ENCODE data around the gene SNRPF. TPM values are rescaled to one million over a fixed set of nuclear protein-coding genes. Genes with fewer than 3 reads are reported as not detected.

Gene SNRPF
- polyA plus RNA-seq, 2 donors, result 43.4 to 100 TPM

DNA sequence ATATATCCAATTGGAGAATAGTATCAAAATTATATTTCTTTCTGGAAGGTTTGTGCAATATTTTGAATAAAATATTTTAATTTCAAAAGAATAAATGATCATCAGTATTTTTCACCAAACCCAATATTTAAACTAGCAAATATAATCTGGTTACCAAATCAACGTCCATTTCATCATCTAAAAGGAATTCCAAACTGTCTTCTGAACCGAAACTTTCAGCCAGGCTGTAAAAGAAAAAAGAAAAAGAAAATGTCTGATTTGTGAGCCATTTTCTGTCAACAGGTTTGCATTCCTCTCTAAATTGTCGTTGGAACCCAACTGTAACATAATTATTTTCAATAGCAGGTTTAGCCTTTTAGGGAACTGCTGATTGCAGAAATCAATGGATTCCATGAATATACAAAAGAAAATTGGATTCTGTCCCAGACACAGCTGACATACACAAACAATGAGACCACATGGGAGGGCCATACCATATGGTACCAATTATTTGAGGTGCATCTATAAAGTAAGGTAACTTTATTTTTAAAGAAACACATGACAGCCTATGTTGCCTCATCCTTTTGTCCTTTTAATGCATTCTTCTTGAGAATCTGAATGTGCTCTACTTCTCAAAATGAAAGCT lies 22.7 kb downstream of the SNRPF start:
- Histone ChIP-seq H3K27me3 (ENCODE audit: control insufficient read depth in 1 of 2, insufficient read depth in 2 of 2, low read length in 2 of 2) (no peaks in the 10 kb centered on the region), H3K9me3 (ENCODE audit: control insufficient read depth in 2 of 2, insufficient read depth in 1 of 2, low read depth in 1 of 2, low read length in 1 of 2) (no peaks in the 10 kb centered on the region)

DNA sequence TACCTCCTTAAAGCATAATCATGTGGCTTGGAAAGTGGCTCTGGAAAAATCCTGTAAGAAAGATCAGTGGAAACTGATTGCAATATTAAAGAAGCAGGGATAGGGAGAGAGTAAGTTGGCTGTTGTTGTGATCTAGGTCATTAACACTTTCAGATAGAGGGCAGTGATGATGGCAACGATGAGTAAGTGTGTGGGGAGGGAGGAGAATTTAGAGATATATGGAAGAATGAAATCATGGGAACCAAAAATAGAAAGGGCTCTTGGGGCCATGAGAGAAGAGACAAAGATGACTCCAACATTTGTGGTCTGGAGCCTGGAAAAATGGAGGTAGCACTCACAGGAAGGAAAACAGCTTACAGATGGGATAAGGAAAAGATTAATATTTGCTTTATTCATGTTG lies 23.3 kb downstream of the SNRPF start:
- Histone ChIP-seq H3K27me3 (ENCODE audit: control insufficient read depth in 1 of 2, insufficient read depth in 2 of 2, low read length in 2 of 2) (no peaks in the 10 kb centered on the region), H3K27ac (ENCODE audit: low read depth in 2 of 2, low read length in 1 of 2) (no peak overlapping the region), H3K36me3 (ENCODE audit: control insufficient read depth in 2 of 2, insufficient read depth in 2 of 2, low read length in 1 of 2) (no peaks in the 10 kb centered on the region), H3K4me3 (ENCODE audit: low read depth in 1 of 2, low read length in 2 of 2) (no peak overlapping the region), H3K4me1 (ENCODE audit: control insufficient read depth in 2 of 2, insufficient read depth in 2 of 2, low read length in 1 of 2) (no peaks in the 10 kb centered on the region), H3K9me3 (ENCODE audit: control insufficient read depth in 2 of 2, insufficient read depth in 1 of 2, low read depth in 1 of 2, low read length in 1 of 2) (no peaks in the 10 kb centered on the region)
- 47 to 56% methylated on average over 1 of the region's 1 CpG for WGBS, 2 donors

More for the DNA sequence above, 22.7 kb downstream of the SNRPF start:
- Histone ChIP-seq H3K4me3 (ENCODE audit: low read depth in 1 of 2, low read length in 2 of 2) (no peak overlapping the region), H3K4me1 (ENCODE audit: control insufficient read depth in 2 of 2, insufficient read depth in 2 of 2, low read length in 1 of 2) (no peaks in the 10 kb centered on the region), H3K27ac (ENCODE audit: low read depth in 2 of 2, low read length in 1 of 2) (no peak overlapping the region), H3K36me3 (ENCODE audit: control insufficient read depth in 2 of 2, insufficient read depth in 2 of 2, low read length in 1 of 2) (no peaks in the 10 kb centered on the region)
- 53 to 62% methylated on average over 3 of the region's 3 CpGs for WGBS, 2 donors

- WGBS, 2 donors, result 82 to 90% methylated on average over 4 of the region's 4 CpGs
- no peak overlapping the region for H3K4me3 ChIP-seq (ENCODE audit: low read depth in 1 of 2, low read length in 2 of 2)
- H3K27ac ChIP-seq (ENCODE audit: low read depth in 2 of 2, low read length in 1 of 2), result no peak overlapping the region
Measured at GRCh38 chr12:95882873-95883272, 24.1 kb downstream of the SNRPF start.

DNA sequence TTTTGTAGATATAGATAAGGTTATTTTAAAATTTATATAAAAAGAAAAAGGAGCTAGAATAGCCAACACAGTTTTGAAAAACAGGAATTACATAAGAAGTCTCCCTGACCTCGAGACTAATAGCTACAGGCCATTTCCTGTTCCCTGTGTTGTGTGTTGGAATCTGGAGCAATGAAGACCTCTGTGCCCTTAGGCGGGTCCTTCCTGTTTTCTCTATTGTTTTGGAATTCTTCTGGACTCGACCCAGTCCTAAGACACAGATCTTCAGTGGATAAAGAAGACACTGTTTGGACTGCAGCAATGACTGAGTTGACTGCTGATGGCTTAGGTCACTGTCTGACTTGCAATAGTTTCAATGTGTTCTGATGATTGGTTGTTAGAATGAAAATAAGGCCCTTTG lies 26.2 kb downstream of the SNRPF start:
- 47 to 53% methylated on average over 3 of the region's 3 CpGs for WGBS, 2 donors
- H3K27me3 ChIP-seq (ENCODE audit: control insufficient read depth in 1 of 2, insufficient read depth in 2 of 2, low read length in 2 of 2), result no peaks in the 10 kb centered on the region
- no peak overlapping the region for H3K27ac ChIP-seq (ENCODE audit: low read depth in 2 of 2, low read length in 1 of 2)

More at GRCh38 chr12:95882873-95883272, 24.1 kb downstream of the SNRPF start:
- H3K9me3 ChIP-seq (ENCODE audit: control insufficient read depth in 2 of 2, insufficient read depth in 1 of 2, low read depth in 1 of 2, low read length in 1 of 2), result no peaks in the 10 kb centered on the region
- H3K4me1 ChIP-seq (ENCODE audit: control insufficient read depth in 2 of 2, insufficient read depth in 2 of 2, low read length in 1 of 2), result no peaks in the 10 kb centered on the region
- H3K36me3 ChIP-seq (ENCODE audit: control insufficient read depth in 2 of 2, insufficient read depth in 2 of 2, low read length in 1 of 2), result no peaks in the 10 kb centered on the region
- H3K27me3 ChIP-seq (ENCODE audit: control insufficient read depth in 1 of 2, insufficient read depth in 2 of 2, low read length in 2 of 2), result no peaks in the 10 kb centered on the region

GRCh38 chr12:95887311-95887710 lies 28.6 kb downstream of the SNRPF start:
- 71 to 76% methylated on average over 5 of the region's 5 CpGs for WGBS, 2 donors
- Histone ChIP-seq H3K4me1 (ENCODE audit: control insufficient read depth in 2 of 2, insufficient read depth in 2 of 2, low read length in 1 of 2) (no peaks in the 10 kb centered on the region), H3K27ac (ENCODE audit: low read depth in 2 of 2, low read length in 1 of 2) (no peak overlapping the region), H3K9me3 (ENCODE audit: control insufficient read depth in 2 of 2, insufficient read depth in 1 of 2, low read depth in 1 of 2, low read length in 1 of 2) (no peaks in the 10 kb centered on the region), H3K4me3 (ENCODE audit: low read depth in 1 of 2, low read length in 2 of 2) (no peak overlapping the region), H3K27me3 (ENCODE audit: control insufficient read depth in 1 of 2, insufficient read depth in 2 of 2, low read length in 2 of 2) (no peaks in the 10 kb centered on the region), H3K36me3 (ENCODE audit: control insufficient read depth in 2 of 2, insufficient read depth in 2 of 2, low read length in 1 of 2) (no peaks in the 10 kb centered on the region)

More for the DNA sequence above, 26.2 kb downstream of the SNRPF start:
- H3K4me3 ChIP-seq (ENCODE audit: low read depth in 1 of 2, low read length in 2 of 2), result no peak overlapping the region
- no peaks in the 10 kb centered on the region for H3K4me1 ChIP-seq (ENCODE audit: control insufficient read depth in 2 of 2, insufficient read depth in 2 of 2, low read length in 1 of 2)
- H3K36me3 ChIP-seq (ENCODE audit: control insufficient read depth in 2 of 2, insufficient read depth in 2 of 2, low read length in 1 of 2), result no peaks in the 10 kb centered on the region
- H3K9me3 ChIP-seq (ENCODE audit: control insufficient read depth in 2 of 2, insufficient read depth in 1 of 2, low read depth in 1 of 2, low read length in 1 of 2), result no peaks in the 10 kb centered on the region

- no peaks in the 10 kb centered on the region for H3K4me1 ChIP-seq (ENCODE audit: control insufficient read depth in 2 of 2, insufficient read depth in 2 of 2, low read length in 1 of 2)
- no peaks in the 10 kb centered on the region for H3K27me3 ChIP-seq (ENCODE audit: control insufficient read depth in 1 of 2, insufficient read depth in 2 of 2, low read length in 2 of 2)
- 67 to 74% methylated on average over 3 of the region's 3 CpGs for WGBS, 2 donors
- no peak overlapping the region for H3K4me3 ChIP-seq (ENCODE audit: low read depth in 1 of 2, low read length in 2 of 2)
- no peaks in the 10 kb centered on the region for H3K9me3 ChIP-seq (ENCODE audit: control insufficient read depth in 2 of 2, insufficient read depth in 1 of 2, low read depth in 1 of 2, low read length in 1 of 2)
- H3K27ac ChIP-seq (ENCODE audit: low read depth in 2 of 2, low read length in 1 of 2), result no peak overlapping the region
- H3K36me3 ChIP-seq (ENCODE audit: control insufficient read depth in 2 of 2, insufficient read depth in 2 of 2, low read length in 1 of 2), result no peaks in the 10 kb centered on the region
Measured at GRCh38 chr12:95890958-95891357, 32.2 kb downstream of the SNRPF start.

- no peaks in the 10 kb centered on the region for H3K27me3 ChIP-seq (ENCODE audit: control insufficient read depth in 1 of 2, insufficient read depth in 2 of 2, low read length in 2 of 2)
- no peaks in the 10 kb centered on the region for H3K4me1 ChIP-seq (ENCODE audit: control insufficient read depth in 2 of 2, insufficient read depth in 2 of 2, low read length in 1 of 2)
- no peak overlapping the region for H3K4me3 ChIP-seq (ENCODE audit: low read depth in 1 of 2, low read length in 2 of 2)
- WGBS, 2 donors, result 89% methylated on average over 4 of the region's 4 CpGs
- no peaks in the 10 kb centered on the region for H3K9me3 ChIP-seq (ENCODE audit: control insufficient read depth in 2 of 2, insufficient read depth in 1 of 2, low read depth in 1 of 2, low read length in 1 of 2)
- H3K36me3 ChIP-seq (ENCODE audit: control insufficient read depth in 2 of 2, insufficient read depth in 2 of 2, low read length in 1 of 2), result no peaks in the 10 kb centered on the region
- H3K27ac ChIP-seq (ENCODE audit: low read depth in 2 of 2, low read length in 1 of 2), result no peak overlapping the region
Measured at GRCh38 chr12:95896846-95897245, 38.1 kb downstream of the SNRPF start.

- Histone ChIP-seq H3K27ac (ENCODE audit: low read depth in 2 of 2, low read length in 1 of 2) (no peak overlapping the region), H3K9me3 (ENCODE audit: control insufficient read depth in 2 of 2, insufficient read depth in 1 of 2, low read depth in 1 of 2, low read length in 1 of 2) (no peaks in the 10 kb centered on the region), H3K36me3 (ENCODE audit: control insufficient read depth in 2 of 2, insufficient read depth in 2 of 2, low read length in 1 of 2) (no peaks in the 10 kb centered on the region), H3K27me3 (ENCODE audit: control insufficient read depth in 1 of 2, insufficient read depth in 2 of 2, low read length in 2 of 2) (no peaks in the 10 kb centered on the region), H3K4me1 (ENCODE audit: control insufficient read depth in 2 of 2, insufficient read depth in 2 of 2, low read length in 1 of 2) (no peaks in the 10 kb centered on the region), H3K4me3 (ENCODE audit: low read depth in 1 of 2, low read length in 2 of 2) (no peak overlapping the region)
- 55 to 66% methylated on average over 4 of the region's 4 CpGs for WGBS, 2 donors
Measured at GRCh38 chr12:95898081-95898480, 39.3 kb downstream of the SNRPF start.

GRCh38 chr12:95908573-95908972 lies 49.8 kb downstream of the SNRPF start:
- Histone ChIP-seq H3K4me3 (ENCODE audit: low read depth in 1 of 2, low read length in 2 of 2) (no peak overlapping the region), H3K4me1 (ENCODE audit: control insufficient read depth in 2 of 2, insufficient read depth in 2 of 2, low read length in 1 of 2) (no peaks in the 10 kb centered on the region), H3K27me3 (ENCODE audit: control insufficient read depth in 1 of 2, insufficient read depth in 2 of 2, low read length in 2 of 2) (no peaks in the 10 kb centered on the region)

GRCh38 chr12:95909871-95910270 lies 51.1 kb downstream of the SNRPF start:
- 91 to 94% methylated on average over 3 of the region's 3 CpGs for WGBS, 2 donors
- Histone ChIP-seq H3K36me3 (ENCODE audit: control insufficient read depth in 2 of 2, insufficient read depth in 2 of 2, low read length in 1 of 2) (no peaks in the 10 kb centered on the region), H3K9me3 (ENCODE audit: control insufficient read depth in 2 of 2, insufficient read depth in 1 of 2, low read depth in 1 of 2, low read length in 1 of 2) (no peaks in the 10 kb centered on the region), H3K27ac (ENCODE audit: low read depth in 2 of 2, low read length in 1 of 2) (no peak overlapping the region), H3K27me3 (ENCODE audit: control insufficient read depth in 1 of 2, insufficient read depth in 2 of 2, low read length in 2 of 2) (no peaks in the 10 kb centered on the region), H3K4me3 (ENCODE audit: low read depth in 1 of 2, low read length in 2 of 2) (no peak overlapping the region), H3K4me1 (ENCODE audit: control insufficient read depth in 2 of 2, insufficient read depth in 2 of 2, low read length in 1 of 2) (no peaks in the 10 kb centered on the region)

More at GRCh38 chr12:95908573-95908972, 49.8 kb downstream of the SNRPF start:
- H3K9me3 ChIP-seq (ENCODE audit: control insufficient read depth in 2 of 2, insufficient read depth in 1 of 2, low read depth in 1 of 2, low read length in 1 of 2), result no peaks in the 10 kb centered on the region
- H3K36me3 ChIP-seq (ENCODE audit: control insufficient read depth in 2 of 2, insufficient read depth in 2 of 2, low read length in 1 of 2), result no peaks in the 10 kb centered on the region
- no peak overlapping the region for H3K27ac ChIP-seq (ENCODE audit: low read depth in 2 of 2, low read length in 1 of 2)

Measured in esophagus (tissue), 2 donors.